ENCODE results near the gene ABCC11.

DNA sequence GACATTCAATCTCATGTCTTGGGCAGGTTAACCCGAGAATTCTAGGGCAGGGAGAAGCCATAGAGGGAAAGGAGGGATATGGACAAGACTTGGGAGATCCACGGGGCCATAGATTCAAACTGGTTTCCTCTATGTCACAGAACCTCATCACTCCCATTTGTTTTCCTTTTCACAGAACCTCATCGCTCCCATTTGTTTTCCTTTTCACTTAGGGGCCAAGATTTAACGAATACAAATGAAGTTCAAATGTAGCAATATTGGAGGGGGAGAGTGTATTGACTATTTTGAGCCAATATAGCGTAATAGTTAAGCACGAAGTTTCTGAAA, 42.6 kb downstream of the ABCC11 start:
- TF ChIP-seq, protein P1, sequence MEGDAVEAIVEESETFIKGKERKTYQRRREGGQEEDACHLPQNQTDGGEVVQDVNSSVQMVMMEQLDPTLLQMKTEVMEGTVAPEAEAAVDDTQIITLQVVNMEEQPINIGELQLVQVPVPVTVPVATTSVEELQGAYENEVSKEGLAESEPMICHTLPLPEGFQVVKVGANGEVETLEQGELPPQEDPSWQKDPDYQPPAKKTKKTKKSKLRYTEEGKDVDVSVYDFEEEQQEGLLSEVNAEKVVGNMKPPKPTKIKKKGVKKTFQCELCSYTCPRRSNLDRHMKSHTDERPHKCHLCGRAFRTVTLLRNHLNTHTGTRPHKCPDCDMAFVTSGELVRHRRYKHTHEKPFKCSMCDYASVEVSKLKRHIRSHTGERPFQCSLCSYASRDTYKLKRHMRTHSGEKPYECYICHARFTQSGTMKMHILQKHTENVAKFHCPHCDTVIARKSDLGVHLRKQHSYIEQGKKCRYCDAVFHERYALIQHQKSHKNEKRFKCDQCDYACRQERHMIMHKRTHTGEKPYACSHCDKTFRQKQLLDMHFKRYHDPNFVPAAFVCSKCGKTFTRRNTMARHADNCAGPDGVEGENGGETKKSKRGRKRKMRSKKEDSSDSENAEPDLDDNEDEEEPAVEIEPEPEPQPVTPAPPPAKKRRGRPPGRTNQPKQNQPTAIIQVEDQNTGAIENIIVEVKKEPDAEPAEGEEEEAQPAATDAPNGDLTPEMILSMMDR (IDR thresholded peaks at IDR 0.05), result no peak
- TF ChIP-seq EP300 (IDR thresholded peaks at IDR 0.05) (no peak), POLR2AphosphoS5 (IDR thresholded peaks at IDR 0.05) (no peak), POLR2A (IDR thresholded peaks at IDR 0.05) (no peak)
